HG02759 (cell line): ENCODE data around the gene SPRED3.
"Not testable (repeated sequence)": the region's sequence is repeated elsewhere in the genome, so short reads cannot be mapped to it uniquely, and the experiment has no call there.

Experiments used
- ATAC-seq: cut with Tn5 transposase; IDR thresholded peaks from one replicate; pipeline ENCODE4 v1.9.1; 2021; ENCODE audit warnings: mild to moderate bottlenecking, moderate library complexity; ENCODE audit not compliant: unreplicated experiment

Gene SPRED3

GRCh38 chr19:38417146-38417543, 28.6 kb downstream of the SPRED3 start:
- ATAC-seq = no peak

GRCh38 chr19:38417544-38418506, 29.3 kb downstream of the SPRED3 start:
- no peak for ATAC-seq

- no peak for ATAC-seq
Measured at GRCh38 chr19:38420935-38421334, 32.4 kb downstream of the SPRED3 start.

- ATAC-seq = no peak
Measured at GRCh38 chr19:38421856-38422255, 33.4 kb downstream of the SPRED3 start.

GRCh38 chr19:38422438-38422837, 33.9 kb downstream of the SPRED3 start:
- ATAC-seq = no peak

GRCh38 chr19:38424272-38424671, 35.8 kb downstream of the SPRED3 start:
- ATAC-seq = no peak

GRCh38 chr19:38425222-38425809, 36.8 kb downstream of the SPRED3 start:
- ATAC-seq = no peak

- no peak for ATAC-seq
Measured at GRCh38 chr19:38425810-38426466, 37.4 kb downstream of the SPRED3 start, which contains the start of gene RASGRP4. Gene RASGRP4, minus strand, starts transcription at chr19:38426219. Its CDS starts 128 bp downstream, at chr19:38426091.

GRCh38 chr19:38427035-38427677, 38.7 kb downstream of the SPRED3 start:
- not testable (repeated sequence) for ATAC-seq

GRCh38 chr19:38429055-38429810, 40.7 kb downstream of the SPRED3 start:
- ATAC-seq = no peak

- ATAC-seq = no peak
Measured at GRCh38 chr19:38429811-38430156, 41.3 kb downstream of the SPRED3 start.

GRCh38 chr19:38430931-38431330, 42.4 kb downstream of the SPRED3 start:
- no peak for ATAC-seq

- ATAC-seq = no peak
Measured at GRCh38 chr19:38433268-38433733, 44.8 kb downstream of the SPRED3 start, which contains the start of gene RYR1. Gene RYR1, plus strand, starts transcription at chr19:38433691. Its CDS starts 139 bp downstream, at chr19:38433830.

GRCh38 chr19:38434549-38435051, 46.1 kb downstream of the SPRED3 start:
- no peak for ATAC-seq

- no peak for ATAC-seq
Measured at GRCh38 chr19:38437295-38437694, 48.8 kb downstream of the SPRED3 start.

- ATAC-seq = no peak
Measured at GRCh38 chr19:38437917-38438316, 49.4 kb downstream of the SPRED3 start.

GRCh38 chr19:38440592-38440991, 52.1 kb downstream of the SPRED3 start:
- ATAC-seq = no peak

- no peak for ATAC-seq
Measured at GRCh38 chr19:38441657-38442348, 53.3 kb downstream of the SPRED3 start.

GRCh38 chr19:38442736-38443135, 54.2 kb downstream of the SPRED3 start:
- no peak for ATAC-seq
